HCEC 1CT (cell line): ENCODE measurements around the gene ST6GALNAC3.
"Not testable (repeated sequence)": the region's sequence is repeated elsewhere in the genome, so short reads cannot be mapped to it uniquely, and the experiment has no call there.

Source experiments
- DNase-seq: peaks from one replicate; pipeline ENCODE4 v3.0.0-alpha.2; 2017

ST6GALNAC3 gene

DNA sequence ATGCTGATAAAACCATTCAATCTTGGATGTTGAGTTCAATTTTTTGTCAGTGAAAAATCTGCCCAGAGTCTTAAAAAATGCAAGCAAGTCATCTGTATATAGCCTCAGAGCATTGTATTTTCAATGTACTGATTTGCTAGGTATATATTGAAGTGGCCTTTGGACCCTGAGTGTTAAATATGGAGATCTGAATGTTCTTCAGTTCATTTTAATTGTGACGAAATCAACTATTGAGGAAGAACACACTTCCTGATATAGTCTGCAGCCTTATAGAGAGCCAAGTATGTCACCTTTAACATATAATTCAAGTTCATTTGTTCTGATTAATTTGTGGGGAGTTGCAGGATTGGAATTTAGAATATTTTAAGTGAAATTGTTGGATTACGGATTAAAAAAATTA, 128.1 kb downstream of the ST6GALNAC3 start:
- no peak for DNase-seq

DNA sequence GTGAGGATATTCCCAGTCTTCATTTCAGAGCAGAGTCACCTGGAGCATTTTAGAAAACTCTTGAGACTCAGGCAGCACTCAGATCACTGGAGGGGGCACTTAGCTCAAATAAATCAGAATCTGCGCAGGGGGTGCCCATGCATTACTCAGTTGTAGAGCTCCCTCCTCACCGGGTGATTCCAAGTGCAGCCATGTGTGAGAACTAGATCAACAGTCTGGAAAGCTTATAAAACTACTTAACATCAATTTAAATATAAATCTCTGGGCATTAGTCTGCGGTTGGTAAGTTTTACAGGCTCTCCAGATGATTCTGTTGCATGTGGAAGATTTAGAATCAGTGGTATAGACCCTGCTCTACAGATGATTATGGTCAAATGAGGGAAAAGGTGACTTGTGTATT, 128.6 kb downstream of the ST6GALNAC3 start:
- DNase-seq: no peak

DNA sequence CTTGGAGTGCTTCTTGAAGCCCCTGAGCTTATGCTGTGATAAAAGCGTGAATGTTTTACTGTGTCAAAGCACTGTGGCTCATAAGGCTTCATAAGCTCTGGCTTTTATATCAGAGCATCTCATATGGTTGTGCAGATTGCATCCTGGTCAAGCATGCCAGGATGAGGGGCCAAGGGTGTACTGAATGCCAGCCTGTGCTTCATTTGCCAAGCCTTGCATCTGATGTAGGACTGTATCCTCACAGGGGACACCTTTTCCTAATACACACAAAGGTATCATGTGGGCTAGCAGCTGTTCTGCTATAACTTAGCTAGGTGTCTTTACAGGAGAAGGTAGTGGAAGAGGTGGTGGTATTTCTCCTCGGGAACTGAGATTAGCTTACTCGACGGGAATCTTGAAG, 134.7 kb downstream of the ST6GALNAC3 start:
- no peak for DNase-seq

DNA sequence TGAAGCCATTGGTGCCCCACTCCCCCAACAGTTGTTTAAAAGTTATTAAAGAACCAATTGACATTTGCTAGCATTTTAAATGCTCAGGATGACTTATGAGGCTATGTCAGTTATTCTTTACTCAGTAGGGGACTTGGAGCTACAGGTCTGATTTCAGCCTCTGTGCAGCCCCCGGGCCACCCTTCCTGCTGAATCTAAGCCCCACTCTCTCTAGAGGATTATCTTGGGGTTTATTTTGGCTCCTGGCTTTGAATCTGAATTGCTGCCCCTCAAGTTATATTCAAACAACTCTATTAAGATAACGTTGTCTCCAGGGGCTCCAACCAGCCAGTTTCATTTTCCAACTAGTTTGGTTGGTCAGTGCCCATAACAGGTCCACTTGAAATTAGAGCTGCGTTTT, 135.1 kb downstream of the ST6GALNAC3 start:
- DNase-seq: no peak

DNA sequence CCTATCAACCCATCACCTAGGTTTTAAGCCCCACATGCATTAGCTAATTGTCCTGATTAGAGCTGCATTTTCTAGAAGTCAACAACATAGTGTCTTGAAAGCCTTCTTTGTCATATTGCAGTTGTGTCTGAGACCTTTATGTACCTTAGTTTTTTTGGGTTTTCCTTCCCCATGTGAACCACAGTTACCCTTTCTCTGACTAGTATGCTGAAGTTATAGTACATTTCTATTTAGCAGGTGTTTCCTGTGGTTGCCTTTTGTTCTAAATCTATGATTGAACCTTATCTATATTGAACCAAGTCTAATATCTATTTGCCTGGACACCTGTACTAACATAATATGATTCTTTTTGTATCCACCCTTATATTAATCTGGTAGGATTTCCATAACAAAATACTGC, 135.6 kb downstream of the ST6GALNAC3 start:
- no peak for DNase-seq

DNA sequence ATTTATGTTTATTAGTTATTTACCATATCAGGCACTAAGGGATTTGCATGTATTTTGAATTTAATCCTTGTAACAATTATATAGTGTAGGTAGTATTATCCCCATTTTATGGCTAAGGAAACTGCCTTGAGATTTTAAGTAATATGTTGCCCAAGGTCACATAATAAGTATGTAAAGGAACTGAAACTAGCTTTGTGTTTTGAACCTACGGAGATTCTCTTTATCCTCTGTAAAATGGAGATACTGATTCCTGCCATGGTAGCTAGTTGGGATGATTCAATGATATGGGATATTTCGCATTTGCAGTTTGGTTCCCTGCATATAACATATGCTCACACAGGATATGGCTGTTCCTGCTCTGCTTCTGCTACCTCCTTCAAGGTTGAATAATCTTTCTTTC, 144.3 kb downstream of the ST6GALNAC3 start:
- DNase-seq: no peak

DNA sequence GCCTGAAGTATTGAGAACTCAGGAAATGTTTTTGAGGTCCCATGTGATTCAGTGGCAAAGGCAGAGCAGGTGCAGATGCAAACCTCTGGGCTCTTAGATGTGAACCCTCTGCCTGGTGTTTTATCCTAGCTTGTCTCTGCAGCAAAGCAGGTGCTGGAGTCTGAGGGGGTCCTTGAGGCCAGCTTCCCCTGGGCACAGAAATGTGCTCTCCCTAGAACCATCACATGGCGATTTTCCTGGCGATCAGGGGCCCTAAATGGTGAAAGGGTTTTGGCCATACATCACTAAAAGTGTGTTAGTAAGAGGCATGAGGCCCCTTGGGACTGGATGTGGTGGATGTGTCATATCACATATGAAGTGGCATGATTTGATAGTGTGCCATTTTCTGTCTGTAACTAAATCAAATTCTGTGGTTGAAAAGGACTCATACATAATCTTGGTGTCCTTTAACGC, 144.8 kb downstream of the ST6GALNAC3 start:
- no peak for DNase-seq

DNA sequence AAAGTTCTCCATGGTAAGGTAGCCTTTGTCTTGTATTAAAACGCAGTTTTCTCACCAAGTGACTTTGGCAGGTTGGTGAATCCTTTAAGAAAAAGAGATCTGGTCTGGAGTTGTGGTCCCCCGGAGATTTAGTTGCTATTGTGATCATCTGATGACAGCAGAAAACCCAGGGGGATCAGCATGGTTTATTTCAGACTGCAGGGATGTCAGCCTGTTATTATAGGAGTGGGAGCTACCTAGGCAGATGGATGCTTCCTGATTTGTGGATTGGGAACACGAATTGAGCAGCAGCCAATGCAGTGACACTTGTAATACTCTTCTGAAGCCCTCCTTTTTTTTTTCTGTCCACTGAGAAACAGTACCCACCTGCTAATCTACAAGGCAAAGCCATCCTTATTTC, 150.2 kb downstream of the ST6GALNAC3 start:
- DNase-seq: no peak

DNA sequence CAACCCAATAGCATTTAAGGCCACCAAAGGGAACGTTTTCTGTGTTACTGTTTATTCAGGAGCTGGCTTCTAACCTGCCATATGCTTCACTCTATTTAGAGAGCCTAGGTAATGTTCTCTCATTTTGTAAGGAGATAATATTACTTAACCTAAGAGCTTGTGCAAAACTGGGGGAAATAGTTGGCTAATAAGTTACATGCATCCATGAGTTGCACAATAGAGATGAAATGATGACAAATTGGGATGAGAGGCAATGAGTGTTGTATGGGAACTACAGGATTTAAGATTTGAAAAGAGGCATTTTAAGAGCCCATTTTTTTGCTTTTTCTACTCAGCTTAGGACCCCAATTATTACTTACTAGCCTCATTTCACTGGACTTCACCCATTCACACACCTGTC, 151.0 kb downstream of the ST6GALNAC3 start:
- DNase-seq: peak; percentile 5

DNA sequence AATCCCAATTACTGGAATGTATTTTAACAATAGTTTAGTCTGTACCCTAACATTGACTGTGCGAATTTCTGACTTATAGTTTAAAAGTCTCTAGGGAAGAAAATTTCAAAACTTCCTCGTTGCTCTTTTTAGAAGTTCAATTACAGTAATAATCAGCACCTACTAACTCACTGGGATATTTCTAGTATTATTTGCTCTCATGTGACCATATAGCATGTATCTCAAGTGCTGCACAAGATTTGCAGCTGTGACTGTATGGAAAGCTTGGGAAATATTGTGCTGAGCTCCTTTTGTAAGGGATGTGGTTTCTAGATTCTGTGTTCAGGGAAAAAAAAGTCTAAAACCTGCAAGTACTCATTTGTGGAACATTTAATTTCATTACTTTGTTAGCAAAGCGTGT, 153.1 kb downstream of the ST6GALNAC3 start:
- DNase-seq: no peak

DNA sequence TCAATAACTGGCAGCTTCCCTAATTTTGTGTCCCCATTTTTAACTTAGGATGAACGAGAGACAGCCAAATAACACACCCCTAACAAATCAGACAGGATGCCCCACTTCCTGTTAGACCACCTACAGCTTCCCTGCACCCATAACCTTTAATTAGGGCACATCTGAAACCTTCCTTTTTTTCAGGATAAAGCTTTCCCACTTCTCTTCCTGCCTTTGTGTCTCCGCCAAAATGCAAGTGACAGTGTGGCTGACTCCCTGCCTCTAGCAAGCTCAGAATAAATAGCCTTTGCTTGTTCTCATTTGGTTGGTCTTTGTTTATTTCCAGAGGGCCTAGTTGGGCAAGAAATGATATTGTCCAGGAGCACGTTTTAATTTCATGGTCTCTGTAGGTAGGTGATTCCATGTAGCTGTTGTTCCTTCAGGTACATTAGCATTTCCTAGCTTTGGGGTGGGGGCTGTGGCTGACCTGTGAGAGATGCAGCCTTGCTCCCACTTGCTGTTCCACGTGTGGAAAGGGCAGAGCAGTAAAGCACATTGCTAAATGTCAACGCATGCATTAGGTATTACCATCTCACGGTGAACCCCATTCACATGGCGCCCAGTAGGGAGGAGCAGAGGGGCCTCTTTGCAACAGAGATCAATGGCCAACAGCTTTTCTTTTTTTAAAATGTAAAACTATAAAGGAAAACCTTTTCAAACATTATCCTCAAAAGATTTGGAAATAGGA, 154.9 kb downstream of the ST6GALNAC3 start:
- no peak for DNase-seq

DNA sequence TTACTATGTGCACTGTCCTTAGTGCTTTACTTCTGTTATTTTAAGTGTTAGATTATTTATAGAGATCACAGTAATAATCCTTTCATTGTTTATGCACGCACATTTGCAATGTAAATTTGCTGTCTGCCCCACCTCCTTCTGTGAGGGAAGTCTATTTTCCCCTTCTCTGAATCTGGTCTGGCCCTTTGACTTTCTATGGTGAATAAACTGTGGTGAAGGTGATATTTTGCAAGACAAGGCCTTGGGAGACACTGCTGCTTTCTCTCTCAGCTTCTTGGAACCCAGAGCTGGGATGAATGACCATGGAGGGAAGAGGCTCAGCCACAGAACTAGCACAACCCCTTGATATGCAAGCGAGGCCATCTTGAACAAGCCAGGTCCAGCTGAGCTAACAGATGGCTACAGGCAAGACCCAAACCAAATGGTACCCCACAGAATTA, 156.3 kb downstream of the ST6GALNAC3 start:
- no peak for DNase-seq

DNA sequence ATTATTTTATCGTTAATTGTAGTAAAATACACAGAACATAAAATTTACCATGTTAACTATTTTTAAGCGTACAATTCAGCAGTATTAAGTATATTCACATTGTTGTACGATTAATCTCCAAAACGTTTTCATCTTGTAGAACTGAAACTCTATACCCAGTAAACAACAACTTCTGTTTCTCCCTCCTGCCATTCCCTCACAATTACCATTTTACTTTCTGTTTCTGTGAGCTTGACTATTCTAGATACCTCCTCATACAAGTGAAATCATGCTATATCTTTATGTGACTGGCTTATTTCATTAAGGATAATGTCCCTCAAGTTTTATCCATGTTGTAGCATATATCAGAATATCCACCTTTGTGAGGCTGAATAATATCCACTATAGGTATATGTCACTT, 156.8 kb downstream of the ST6GALNAC3 start:
- no peak for DNase-seq

DNA sequence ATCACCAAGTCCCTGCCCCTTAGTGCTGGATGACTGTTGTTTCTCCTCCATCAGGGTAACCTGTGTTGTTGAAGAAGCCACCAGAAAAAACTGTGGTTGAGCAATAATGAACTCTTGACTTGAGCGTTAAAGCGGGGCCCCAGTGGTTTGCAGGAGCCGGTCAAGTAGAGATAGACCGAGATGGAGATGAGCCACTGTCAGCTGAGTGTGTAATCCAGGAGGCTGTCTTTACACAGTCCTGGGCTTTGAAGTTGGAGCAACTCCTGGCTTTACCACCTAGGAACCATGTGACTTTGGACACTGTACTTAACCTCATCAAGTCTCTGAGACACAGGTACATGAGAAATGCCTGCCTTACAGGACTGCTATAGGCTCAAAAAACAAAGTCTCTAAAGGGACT, 158.1 kb downstream of the ST6GALNAC3 start:
- no peak for DNase-seq

DNA sequence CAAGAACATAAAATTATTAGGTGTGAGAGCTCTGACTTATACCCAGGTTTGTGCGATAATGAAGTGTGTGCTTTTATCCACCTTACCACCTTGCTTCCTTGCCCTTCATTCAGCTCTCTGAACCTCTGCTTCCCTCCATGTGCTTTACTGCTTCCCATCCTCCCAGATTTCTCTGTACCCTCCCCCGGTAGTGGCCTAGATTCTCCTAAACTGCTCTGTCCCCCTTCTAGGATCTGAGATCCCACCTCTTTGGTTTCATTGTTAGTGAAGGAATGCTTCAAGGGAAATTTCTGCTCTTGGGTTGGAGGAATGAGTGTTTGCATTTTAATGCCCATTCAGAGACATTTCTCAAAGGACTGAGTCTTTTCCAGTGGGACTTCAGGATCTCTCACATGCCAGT, 159.5 kb downstream of the ST6GALNAC3 start:
- no peak for DNase-seq

DNA sequence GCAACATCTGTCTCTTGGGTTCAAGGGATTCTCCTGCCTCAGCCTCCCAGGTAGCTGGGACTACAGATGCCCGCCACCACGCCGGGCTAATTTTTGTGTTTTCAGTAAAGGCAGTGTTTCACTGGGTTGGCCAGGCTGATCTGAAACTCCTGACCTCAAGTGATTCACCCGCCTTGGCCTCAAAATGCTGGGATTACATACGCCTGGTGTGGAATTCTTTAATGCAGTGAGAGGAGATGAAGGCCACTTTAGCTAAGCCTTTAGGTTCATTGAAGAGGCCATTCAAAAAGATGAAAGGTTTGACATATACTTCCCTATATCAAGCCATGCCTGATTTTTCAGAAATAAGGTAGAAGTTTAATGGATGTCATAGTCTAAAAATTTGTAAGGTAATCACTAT, 162.7 kb downstream of the ST6GALNAC3 start:
- no peak for DNase-seq

DNA sequence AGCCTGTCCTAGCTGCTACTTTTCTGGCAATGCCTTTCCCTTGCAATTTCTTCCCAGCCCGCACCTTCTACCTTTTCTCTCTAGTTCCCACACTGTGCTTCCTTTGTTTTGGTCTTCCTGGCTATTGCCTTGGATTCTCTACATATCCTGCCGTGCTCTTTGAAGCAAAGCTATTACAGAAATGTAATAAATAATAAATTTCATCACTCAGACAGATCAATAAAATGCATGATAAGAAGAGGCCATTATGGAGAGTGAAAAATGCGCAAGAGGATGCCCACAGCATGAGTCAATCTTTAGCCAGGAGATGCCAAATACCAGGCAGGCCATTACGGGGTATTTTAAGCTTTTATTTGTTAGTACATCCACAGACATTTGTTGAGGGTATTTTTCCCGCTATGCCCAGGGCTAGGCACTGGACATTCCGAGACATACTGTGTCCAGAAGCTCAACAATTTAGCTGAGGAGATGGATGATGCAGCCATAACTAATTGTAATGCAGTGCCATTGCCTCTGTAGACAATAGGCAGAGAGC, 163.6 kb downstream of the ST6GALNAC3 start:
- no peak for DNase-seq

DNA sequence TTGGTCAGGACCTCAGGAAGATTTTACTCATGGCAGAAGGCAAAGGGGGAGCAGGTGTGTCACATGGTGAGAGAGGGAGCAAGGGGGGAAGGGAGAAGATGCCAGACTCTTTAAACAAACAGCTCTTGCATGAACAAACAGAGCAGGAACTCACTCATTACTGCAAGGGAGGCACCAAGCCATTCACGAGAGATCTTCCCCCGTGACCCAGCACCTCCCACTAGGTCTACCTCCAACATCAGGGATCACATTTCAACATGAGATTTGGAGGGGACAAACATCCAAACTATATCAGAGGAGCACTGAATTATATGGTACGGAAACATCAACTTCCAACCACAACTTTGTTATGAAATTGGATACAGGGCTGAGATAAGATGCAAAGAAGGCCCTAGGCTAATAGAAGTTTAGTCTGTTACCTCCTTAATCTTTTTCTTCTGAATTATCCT, 164.9 kb downstream of the ST6GALNAC3 start:
- DNase-seq: no peak

DNA sequence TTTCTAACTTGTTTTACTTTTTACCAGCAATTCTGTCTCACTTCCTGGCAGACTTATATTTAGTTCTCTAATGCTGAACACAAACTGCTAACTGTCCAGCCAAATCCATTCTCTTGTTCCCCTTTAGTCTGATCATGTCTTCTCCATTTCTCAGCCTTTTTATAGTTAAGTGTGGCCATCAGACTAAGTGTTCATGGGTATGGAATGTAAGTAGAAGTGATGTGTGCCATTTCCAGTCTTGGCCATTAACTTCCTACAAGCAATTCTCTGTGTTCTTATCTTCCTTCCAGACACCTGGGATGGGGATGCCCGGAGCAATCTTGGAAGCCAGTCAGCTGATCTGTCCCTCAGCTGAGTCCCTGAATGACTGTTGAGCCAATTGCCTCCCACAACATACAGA, 165.8 kb downstream of the ST6GALNAC3 start:
- no peak for DNase-seq

DNA sequence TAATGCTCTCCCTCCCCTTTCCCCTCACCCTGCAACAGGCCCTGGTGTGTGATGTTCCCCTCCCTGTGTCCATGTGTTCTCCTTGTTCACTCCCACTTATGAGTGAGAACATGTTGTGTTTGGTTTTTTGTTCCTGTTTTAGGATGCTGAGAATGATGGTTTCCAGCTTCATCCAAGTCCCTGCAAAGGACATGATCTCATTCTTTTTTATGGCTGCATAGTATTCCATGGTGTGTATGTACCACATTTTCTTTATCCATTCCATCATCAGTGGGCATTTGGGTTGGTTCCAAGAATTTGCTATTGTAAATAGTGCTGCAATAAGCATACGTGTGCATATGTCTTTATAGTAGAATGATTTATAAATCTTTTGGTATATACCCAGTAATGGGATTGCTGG, 168.0 kb downstream of the ST6GALNAC3 start:
- not testable (repeated sequence) for DNase-seq

DNA sequence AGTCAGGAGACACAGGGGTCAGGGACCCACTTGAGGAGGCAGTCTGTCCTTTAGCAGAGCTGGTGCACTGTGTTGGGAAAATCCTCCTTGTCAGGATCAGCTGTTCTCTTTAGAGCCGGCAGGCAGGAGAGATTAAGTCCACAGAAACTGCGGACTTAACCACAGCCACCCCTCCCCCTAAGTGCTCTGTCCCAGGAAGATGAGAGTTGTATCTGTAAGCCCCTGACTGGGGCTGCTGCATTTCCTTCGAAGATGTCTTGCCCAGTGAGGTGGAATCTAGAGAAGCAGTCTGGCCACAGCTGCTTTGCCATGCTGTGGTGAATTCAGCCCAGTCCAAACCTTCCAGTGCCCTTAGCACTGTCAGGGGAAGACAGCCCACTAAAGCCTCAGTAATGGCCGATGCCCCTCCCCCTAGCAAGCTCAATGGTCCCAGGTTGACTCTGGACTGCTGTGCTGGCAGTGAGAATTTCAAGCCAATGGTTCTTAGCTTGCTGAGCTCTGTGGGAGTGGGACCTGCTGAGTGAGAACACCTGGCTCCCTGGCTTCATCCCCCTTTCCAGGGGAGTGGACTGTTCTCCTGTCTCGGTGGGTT, 172.8 kb downstream of the ST6GALNAC3 start:
- DNase-seq: no peak

DNA sequence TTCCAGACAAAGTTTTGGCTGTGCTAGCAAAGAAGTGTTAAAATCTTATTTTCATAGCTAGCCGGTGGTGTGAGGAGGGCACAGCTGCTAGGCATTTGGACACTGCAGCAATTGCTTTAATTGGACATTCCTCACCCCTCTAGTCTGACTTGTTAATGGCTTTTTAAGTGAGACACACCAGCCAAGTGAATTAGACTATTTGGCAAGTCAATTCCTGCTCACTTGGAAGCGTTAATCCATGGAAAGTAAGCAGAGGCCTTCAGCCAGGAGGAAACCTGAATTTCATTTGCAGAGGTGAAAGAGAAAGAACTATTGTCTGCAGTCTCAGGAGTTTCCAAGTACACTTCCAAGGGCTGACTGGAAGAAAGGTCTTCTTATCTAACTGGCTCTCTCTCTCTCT, 175.7 kb downstream of the ST6GALNAC3 start:
- DNase-seq: no peak

DNA sequence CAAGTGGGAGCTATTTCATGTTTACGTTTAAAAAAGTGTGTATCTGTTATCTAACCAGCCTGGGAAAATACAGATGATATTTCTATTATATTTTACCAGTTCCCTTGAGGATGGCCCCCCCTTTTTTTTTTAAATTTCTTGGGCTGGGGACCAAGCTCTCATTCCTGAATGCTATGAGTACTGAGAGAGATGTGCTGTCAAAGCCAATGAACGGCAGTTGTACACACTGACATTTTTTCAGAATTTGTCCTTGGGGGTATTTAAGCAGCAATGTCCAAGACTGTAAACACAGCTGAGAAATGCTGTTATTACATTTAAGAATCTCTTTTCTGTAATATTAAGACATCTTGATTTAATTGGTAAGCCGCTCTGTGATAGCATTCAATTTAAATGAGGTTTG, 177.9 kb downstream of the ST6GALNAC3 start:
- DNase-seq: no peak
